ENCODE results near the gene LACTB.

LACTB gene

GRCh38 chr15:63157118-63157843 lies 35.6 kb downstream of the LACTB start, which contains the start of gene RPS27L:
Gene RPS27L, minus strand, starts transcription at chr15:63157477. Its CDS starts 72 bp downstream, at chr15:63157405.
- in situ Hi-C loops (cut with HindIII; ENCODE audit: low pct_ligation_motif_present, low pct_unique_long_range_greater_than_20kb, low sequenced_read_pairs): no loop called here
- peak; percentile 90 for DNase-seq

- peak; percentile 78 for DNase-seq
- in situ Hi-C loops (cut with HindIII; ENCODE audit: low pct_ligation_motif_present, low pct_unique_long_range_greater_than_20kb, low sequenced_read_pairs): no loop called here
Measured at GRCh38 chr15:63157891-63158431, 36.3 kb downstream of the LACTB start.

- DNase-seq: no peak
- in situ Hi-C loops (cut with HindIII; ENCODE audit: low pct_ligation_motif_present, low pct_unique_long_range_greater_than_20kb, low sequenced_read_pairs): no loop called here
Measured at GRCh38 chr15:63160638-63161037, 39.0 kb downstream of the LACTB start.

GRCh38 chr15:63163217-63163616 lies 41.6 kb downstream of the LACTB start:
- in situ Hi-C loops (cut with HindIII; ENCODE audit: low pct_ligation_motif_present, low pct_unique_long_range_greater_than_20kb, low sequenced_read_pairs): no loop called here
- no peak for DNase-seq

GRCh38 chr15:63165166-63165859 lies 43.7 kb downstream of the LACTB start:
- in situ Hi-C loops (cut with HindIII; ENCODE audit: low pct_ligation_motif_present, low pct_unique_long_range_greater_than_20kb, low sequenced_read_pairs): no loop called here

GRCh38 chr15:63166219-63166618 lies 44.6 kb downstream of the LACTB start:
- in situ Hi-C loops (cut with HindIII; ENCODE audit: low pct_ligation_motif_present, low pct_unique_long_range_greater_than_20kb, low sequenced_read_pairs): no loop called here
- DNase-seq: no peak

More at GRCh38 chr15:63165166-63165859, 43.7 kb downstream of the LACTB start:
- no peak for DNase-seq

- no peak for DNase-seq
- in situ Hi-C loops (cut with HindIII; ENCODE audit: low pct_ligation_motif_present, low pct_unique_long_range_greater_than_20kb, low sequenced_read_pairs): no loop called here
Measured at GRCh38 chr15:63169788-63170187, 48.1 kb downstream of the LACTB start.

- no peak for DNase-seq
- in situ Hi-C loops (cut with HindIII; ENCODE audit: low pct_ligation_motif_present, low pct_unique_long_range_greater_than_20kb, low sequenced_read_pairs): no loop called here
Measured at GRCh38 chr15:63172376-63172775, 50.7 kb downstream of the LACTB start.

GRCh38 chr15:63172851-63173451 lies 51.3 kb downstream of the LACTB start:
- DNase-seq: no peak
- in situ Hi-C loops (cut with HindIII; ENCODE audit: low pct_ligation_motif_present, low pct_unique_long_range_greater_than_20kb, low sequenced_read_pairs): no loop called here

GRCh38 chr15:63176302-63176701 lies 54.6 kb downstream of the LACTB start:
- DNase-seq: no peak
- in situ Hi-C loops (cut with HindIII; ENCODE audit: low pct_ligation_motif_present, low pct_unique_long_range_greater_than_20kb, low sequenced_read_pairs): no loop called here

GRCh38 chr15:63178034-63178433 lies 56.4 kb downstream of the LACTB start:
- no peak for DNase-seq
- in situ Hi-C loops (cut with HindIII; ENCODE audit: low pct_ligation_motif_present, low pct_unique_long_range_greater_than_20kb, low sequenced_read_pairs): no loop called here

- no peak for DNase-seq
- in situ Hi-C loops (cut with HindIII; ENCODE audit: low pct_ligation_motif_present, low pct_unique_long_range_greater_than_20kb, low sequenced_read_pairs): no loop called here
Measured at GRCh38 chr15:63180746-63181145, 59.1 kb downstream of the LACTB start.

- in situ Hi-C loops (cut with HindIII; ENCODE audit: low pct_ligation_motif_present, low pct_unique_long_range_greater_than_20kb, low sequenced_read_pairs): no loop called here
- DNase-seq: no peak
Measured at GRCh38 chr15:63181648-63182047, 60.0 kb downstream of the LACTB start.

- no peak for DNase-seq
- in situ Hi-C loops (cut with HindIII; ENCODE audit: low pct_ligation_motif_present, low pct_unique_long_range_greater_than_20kb, low sequenced_read_pairs): no loop called here
Measured at GRCh38 chr15:63185206-63185605, 63.5 kb downstream of the LACTB start.

GRCh38 chr15:63186065-63186464 lies 64.4 kb downstream of the LACTB start:
- in situ Hi-C loops (cut with HindIII; ENCODE audit: low pct_ligation_motif_present, low pct_unique_long_range_greater_than_20kb, low sequenced_read_pairs): no loop called here
- no peak for DNase-seq

GRCh38 chr15:63187589-63188226 lies 66.0 kb downstream of the LACTB start:
- no peak for DNase-seq
- in situ Hi-C loops (cut with HindIII; ENCODE audit: low pct_ligation_motif_present, low pct_unique_long_range_greater_than_20kb, low sequenced_read_pairs): no loop called here

- DNase-seq: no peak
- in situ Hi-C loops (cut with HindIII; ENCODE audit: low pct_ligation_motif_present, low pct_unique_long_range_greater_than_20kb, low sequenced_read_pairs): no loop called here
Measured at GRCh38 chr15:63188247-63188925, 66.7 kb downstream of the LACTB start.

All from ACHN (cell line).